ENCODE results near the gene FOS. TPM values are rescaled to one million over a fixed set of nuclear protein-coding genes. Genes with fewer than 3 reads are reported as not detected.

The FOS gene
- total and polyA plus RNA-seq, 2 donors (not counting 1 experiment from before 2014, with no cell fraction given), result 103 to 4,077 TPM

GRCh38 chr14:75283833-75284563 is 5.4 kb downstream of the FOS start:
- ChIA-PET CTCF (interaction anchor here (0.9 to 2.0 kb wide), 7 partner anchors 10 to 170 kb away, joined by 3 to 6 read pairs (median 4); no protein-coding TSS in a partner anchor), POLR2A (interaction anchor here (0.7 to 1.2 kb wide), 2 partner anchors 10 kb away, joined by 3 read pairs; no protein-coding TSS in a partner anchor)
- Histone ChIP-seq H3K9me3 (ENCODE audit: control extremely low read depth in 1 of 3, control insufficient read depth in 2 of 3, insufficient read depth in 1 of 3, low read length in 2 of 3) (peaks cover 0 to 11% (median 0%) of the 10 kb centered on the region in 3 donors), H2AFZ (ENCODE audit: insufficient read depth, low read depth, low read length, poor library complexity, severe bottlenecking) (no peak overlapping the region), H3K27me3 (replicated peaks in 1 of 4; ENCODE audit: control extremely low read depth in 1 of 4, control insufficient read depth in 3 of 4, insufficient read depth in 4 of 4, low read length in 3 of 4) (peaks cover 0 to 33% (median 18%) of the 10 kb centered on the region in 4 experiments), H3K79me2 (ENCODE audit: control insufficient read depth, insufficient read depth, low read length) (no peaks in the 10 kb centered on the region), H3K4me1 (ENCODE audit: control insufficient read depth in 2 of 2, insufficient read depth in 2 of 2, low read length in 2 of 2) (peaks cover 12 to 17% of the 10 kb centered on the region in 2 donors), H3K36me3 (replicated peaks in 1 of 2; ENCODE audit: control extremely low read depth in 1 of 2, control insufficient read depth in 1 of 2, extremely low read depth in 1 of 2, insufficient read depth in 2 of 2, low read length in 1 of 2) (peaks cover 0 to 2% of the 10 kb centered on the region in 2 experiments), H4K20me1 (ENCODE audit: control insufficient read depth, insufficient read depth, low read length, poor library complexity, severe bottlenecking) (peaks cover 24% of the 10 kb centered on the region), H3K4me3 (ENCODE audit: control extremely low read depth in 1 of 5, extremely low read depth in 1 of 5, insufficient read depth in 1 of 5, low read depth in 2 of 5, low read length in 4 of 5) (peak overlapping the region in 1 of 5 experiments; percentile 6), H3K4me2 (replicated peaks; ENCODE audit: low read depth, low read length, poor library complexity, severe bottlenecking) (no peak overlapping the region), H3K27ac (ENCODE audit: low read length in 2 of 2) (no peak overlapping the region), H3K9ac (ENCODE audit: low read length) (no peak overlapping the region)
- intact Hi-C loops (cut with micrococcal nuclease), result no loop called here
- H3K4me3 Mint-ChIP-seq, result no peak overlapping the region
- H3K27ac Mint-ChIP-seq, result no peak overlapping the region
- ATAC-seq (ENCODE audit: low read depth), result no peak
- H3K9me3 Mint-ChIP-seq (ENCODE audit: insufficient read depth), result no peaks in the 10 kb centered on the region
- H3K27me3 Mint-ChIP-seq, result peaks cover 46% of the 10 kb centered on the region
- H3K4me1 Mint-ChIP-seq, result peaks cover 26% of the 10 kb centered on the region
- WGBS (ENCODE audit: insufficient coverage), result 30% methylated on average over 4 of the region's 5 CpGs
- no peak for TF ChIP-seq CTCF (IDR thresholded peaks at IDR 0.05)
- TF ChIP-seq EZH2 (IDR thresholded peaks at IDR 0.05; ENCODE audit: borderline replicate concordance, insufficient read depth, low read depth, low read length, poor library complexity, severe bottlenecking), result no peak
- DNase-seq, result peak; percentile 66

GRCh38 chr14:75285331-75285730 is 6.7 kb downstream of the FOS start:
- DNase-seq (no peak), ATAC-seq (ENCODE audit: low read depth) (no peak)
- Histone ChIP-seq H3K9ac (ENCODE audit: low read length) (no peak overlapping the region), H3K36me3 (replicated peaks in 1 of 2; ENCODE audit: control extremely low read depth in 1 of 2, control insufficient read depth in 1 of 2, extremely low read depth in 1 of 2, insufficient read depth in 2 of 2, low read length in 1 of 2) (peaks cover 0 to 2% of the 10 kb centered on the region in 2 experiments), H3K4me3 (ENCODE audit: control extremely low read depth in 1 of 5, extremely low read depth in 1 of 5, insufficient read depth in 1 of 5, low read depth in 2 of 5, low read length in 4 of 5) (no peak overlapping the region), H2AFZ (ENCODE audit: insufficient read depth, low read depth, low read length, poor library complexity, severe bottlenecking) (no peak overlapping the region), H3K79me2 (ENCODE audit: control insufficient read depth, insufficient read depth, low read length) (no peaks in the 10 kb centered on the region), H4K20me1 (ENCODE audit: control insufficient read depth, insufficient read depth, low read length, poor library complexity, severe bottlenecking) (peaks cover 11% of the 10 kb centered on the region), H3K27ac (ENCODE audit: low read length in 2 of 2) (no peak overlapping the region), H3K4me1 (ENCODE audit: control insufficient read depth in 2 of 2, insufficient read depth in 2 of 2, low read length in 2 of 2) (peaks cover 0 to 4% of the 10 kb centered on the region in 2 donors), H3K27me3 (replicated peaks in 1 of 4; ENCODE audit: control extremely low read depth in 1 of 4, control insufficient read depth in 3 of 4, insufficient read depth in 4 of 4, low read length in 3 of 4) (peaks cover 0 to 19% (median 9%) of the 10 kb centered on the region in 4 experiments), H3K9me3 (ENCODE audit: control extremely low read depth in 1 of 3, control insufficient read depth in 2 of 3, insufficient read depth in 1 of 3, low read length in 2 of 3) (no peaks in the 10 kb centered on the region), H3K4me2 (replicated peaks; ENCODE audit: low read depth, low read length, poor library complexity, severe bottlenecking) (no peak overlapping the region)
- CTCF ChIA-PET, result interaction anchor here (1.1 to 1.6 kb wide), 2 partner anchors 9 to 101 kb away, joined by 3 to 5 read pairs; no protein-coding TSS in a partner anchor
- H3K4me3 Mint-ChIP-seq, result no peak overlapping the region
- TF ChIP-seq CTCF (IDR thresholded peaks at IDR 0.05), result no peak
- no peak for TF ChIP-seq EZH2 (IDR thresholded peaks at IDR 0.05; ENCODE audit: borderline replicate concordance, insufficient read depth, low read depth, low read length, poor library complexity, severe bottlenecking)
- peaks cover 43% of the 10 kb centered on the region for H3K27me3 Mint-ChIP-seq
- H3K4me1 Mint-ChIP-seq, result peaks cover 15% of the 10 kb centered on the region
- no peak overlapping the region for H3K27ac Mint-ChIP-seq
- intact Hi-C loops (cut with micrococcal nuclease), result no loop called here
- POLR2A ChIA-PET, result interaction anchor here (0.6 kb wide), 1 partner anchor 111 kb away, joined by 5 read pairs; no protein-coding TSS in a partner anchor
- H3K9me3 Mint-ChIP-seq (ENCODE audit: insufficient read depth), result no peaks in the 10 kb centered on the region
